ENCODE measurements around the gene NDFIP2.

DNA sequence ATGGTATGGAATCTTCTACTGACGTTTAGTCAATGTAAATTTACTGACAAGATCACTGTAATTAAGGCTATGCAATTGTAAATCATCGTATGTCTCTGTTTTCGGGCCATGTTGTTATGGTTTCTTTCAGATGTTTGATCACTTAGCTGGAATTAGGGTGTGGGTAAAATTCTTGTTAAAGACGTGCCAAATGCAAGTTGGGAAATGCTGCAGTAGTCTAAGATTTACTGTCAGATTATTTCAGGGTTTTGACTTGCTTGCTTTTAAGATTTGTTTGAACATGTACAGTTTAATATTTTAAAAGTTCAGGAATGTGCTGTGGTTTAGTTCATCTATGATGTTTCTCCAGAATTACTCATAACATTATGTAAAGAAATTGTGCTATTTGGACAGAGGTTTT lies 10.8 kb downstream of the NDFIP2 start:
- TF ChIP-seq, protein P1, sequence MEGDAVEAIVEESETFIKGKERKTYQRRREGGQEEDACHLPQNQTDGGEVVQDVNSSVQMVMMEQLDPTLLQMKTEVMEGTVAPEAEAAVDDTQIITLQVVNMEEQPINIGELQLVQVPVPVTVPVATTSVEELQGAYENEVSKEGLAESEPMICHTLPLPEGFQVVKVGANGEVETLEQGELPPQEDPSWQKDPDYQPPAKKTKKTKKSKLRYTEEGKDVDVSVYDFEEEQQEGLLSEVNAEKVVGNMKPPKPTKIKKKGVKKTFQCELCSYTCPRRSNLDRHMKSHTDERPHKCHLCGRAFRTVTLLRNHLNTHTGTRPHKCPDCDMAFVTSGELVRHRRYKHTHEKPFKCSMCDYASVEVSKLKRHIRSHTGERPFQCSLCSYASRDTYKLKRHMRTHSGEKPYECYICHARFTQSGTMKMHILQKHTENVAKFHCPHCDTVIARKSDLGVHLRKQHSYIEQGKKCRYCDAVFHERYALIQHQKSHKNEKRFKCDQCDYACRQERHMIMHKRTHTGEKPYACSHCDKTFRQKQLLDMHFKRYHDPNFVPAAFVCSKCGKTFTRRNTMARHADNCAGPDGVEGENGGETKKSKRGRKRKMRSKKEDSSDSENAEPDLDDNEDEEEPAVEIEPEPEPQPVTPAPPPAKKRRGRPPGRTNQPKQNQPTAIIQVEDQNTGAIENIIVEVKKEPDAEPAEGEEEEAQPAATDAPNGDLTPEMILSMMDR (IDR thresholded peaks at IDR 0.05) = no peak
- TF ChIP-seq SIN3A (IDR thresholded peaks at IDR 0.05; ENCODE audit: borderline replicate concordance, insufficient read depth, low read depth, low read length) (no peak), POLR2AphosphoS5 (IDR thresholded peaks at IDR 0.05; ENCODE audit: low read depth, low read length) (no peak), TCF7L2 (IDR thresholded peaks at IDR 0.05; ENCODE audit: low read depth, low read length) (no peak)
- TF ChIP-seq, protein P2, sequence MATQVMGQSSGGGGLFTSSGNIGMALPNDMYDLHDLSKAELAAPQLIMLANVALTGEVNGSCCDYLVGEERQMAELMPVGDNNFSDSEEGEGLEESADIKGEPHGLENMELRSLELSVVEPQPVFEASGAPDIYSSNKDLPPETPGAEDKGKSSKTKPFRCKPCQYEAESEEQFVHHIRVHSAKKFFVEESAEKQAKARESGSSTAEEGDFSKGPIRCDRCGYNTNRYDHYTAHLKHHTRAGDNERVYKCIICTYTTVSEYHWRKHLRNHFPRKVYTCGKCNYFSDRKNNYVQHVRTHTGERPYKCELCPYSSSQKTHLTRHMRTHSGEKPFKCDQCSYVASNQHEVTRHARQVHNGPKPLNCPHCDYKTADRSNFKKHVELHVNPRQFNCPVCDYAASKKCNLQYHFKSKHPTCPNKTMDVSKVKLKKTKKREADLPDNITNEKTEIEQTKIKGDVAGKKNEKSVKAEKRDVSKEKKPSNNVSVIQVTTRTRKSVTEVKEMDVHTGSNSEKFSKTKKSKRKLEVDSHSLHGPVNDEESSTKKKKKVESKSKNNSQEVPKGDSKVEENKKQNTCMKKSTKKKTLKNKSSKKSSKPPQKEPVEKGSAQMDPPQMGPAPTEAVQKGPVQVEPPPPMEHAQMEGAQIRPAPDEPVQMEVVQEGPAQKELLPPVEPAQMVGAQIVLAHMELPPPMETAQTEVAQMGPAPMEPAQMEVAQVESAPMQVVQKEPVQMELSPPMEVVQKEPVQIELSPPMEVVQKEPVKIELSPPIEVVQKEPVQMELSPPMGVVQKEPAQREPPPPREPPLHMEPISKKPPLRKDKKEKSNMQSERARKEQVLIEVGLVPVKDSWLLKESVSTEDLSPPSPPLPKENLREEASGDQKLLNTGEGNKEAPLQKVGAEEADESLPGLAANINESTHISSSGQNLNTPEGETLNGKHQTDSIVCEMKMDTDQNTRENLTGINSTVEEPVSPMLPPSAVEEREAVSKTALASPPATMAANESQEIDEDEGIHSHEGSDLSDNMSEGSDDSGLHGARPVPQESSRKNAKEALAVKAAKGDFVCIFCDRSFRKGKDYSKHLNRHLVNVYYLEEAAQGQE (IDR thresholded peaks at IDR 0.05; ENCODE audit: insufficient read depth in 1 of 2, low read depth in 2 of 2, low read length in 1 of 2) = no peak

Measured in Panc1 (cell line).